ENCODE results near the gene OTUD3. TPM values are rescaled to one million over a fixed set of nuclear protein-coding genes. Genes with fewer than 3 reads are reported as not detected.

OTUD3 gene
- total RNA-seq, 1 experiment from 2014 or later: 15.1 TPM

DNA sequence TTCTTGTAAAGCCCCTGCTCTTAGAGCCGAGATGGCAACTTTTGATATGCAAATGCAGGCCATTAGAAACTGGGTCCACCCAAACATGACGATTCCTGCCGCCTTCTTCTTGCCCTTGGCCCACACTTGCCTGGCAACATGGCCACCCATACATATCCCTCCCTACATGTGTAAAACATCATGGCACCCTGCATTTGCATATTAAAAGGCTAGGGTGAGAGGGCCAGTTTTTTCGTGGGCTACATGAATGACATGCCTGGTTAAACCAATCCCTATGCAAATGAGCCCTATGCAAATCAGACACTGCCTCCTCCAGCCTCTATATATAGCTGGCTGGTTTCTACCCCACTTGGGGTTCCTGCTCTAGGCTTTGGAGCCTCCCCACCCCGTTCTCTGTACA lies 78.4 kb downstream of the OTUD3 start:
- no peaks in the 10 kb centered on the region for H3K36me3 ChIP-seq (ENCODE audit: control insufficient read depth, insufficient read depth, low read length)

More for the DNA sequence above, 78.4 kb downstream of the OTUD3 start:
- CTCF ChIA-PET: no interaction called here
- H3K4me1 Mint-ChIP-seq (ENCODE audit: low read depth, unreplicated experiment): no peaks in the 10 kb centered on the region
- H3K27ac Mint-ChIP-seq (ENCODE audit: unreplicated experiment): no peak overlapping the region
- POLR2A ChIA-PET: no interaction called here
- Histone ChIP-seq H3K4me1 (no peaks in the 10 kb centered on the region), H3K9me3 (no peaks in the 10 kb centered on the region), H3K4me3 (ENCODE audit: low read depth, low read length) (no peak overlapping the region), H3K27me3 (replicated peaks; ENCODE audit: control insufficient read depth, insufficient read depth, low read length) (no peaks in the 10 kb centered on the region)
- H3K9me3 Mint-ChIP-seq (ENCODE audit: unreplicated experiment): peaks cover 25% of the 10 kb centered on the region
- H3K36me3 Mint-ChIP-seq (ENCODE audit: insufficient read depth, unreplicated experiment): no peaks in the 10 kb centered on the region
- no peak for DNase-seq
- TF ChIP-seq CTCF (IDR thresholded peaks at IDR 0.05; ENCODE audit: insufficient read depth in 1 of 2, low read depth in 1 of 2, low read length in 1 of 2, severe bottlenecking in 1 of 2, unreplicated experiment in 1 of 2): no peak
- H3K27me3 Mint-ChIP-seq (ENCODE audit: insufficient read depth, unreplicated experiment): no peaks in the 10 kb centered on the region
- no peak overlapping the region for H3K4me3 Mint-ChIP-seq (ENCODE audit: unreplicated experiment)
- no TSS peak for BruUV-seq (replicated peaks)
- intact Hi-C loops (cut with micrococcal nuclease; ENCODE audit: unreplicated experiment): no loop called here

Other genes with a start within 250 kb of the OTUD3 start
- 23.0 and 24.0 TPM in 2 replicates for gene NBL1, start 238.1 kb upstream of the OTUD3 start, total RNA-seq (2022)
- not detected in 2 replicates for gene HTR6, start 217.5 kb upstream of the OTUD3 start, total RNA-seq (2022)
- gene TMCO4, start 82.5 kb upstream of the OTUD3 start, total RNA-seq (2022): 12.1 and 15.1 TPM in 2 replicates
- not detected in 2 replicates for gene RNF186, start 67.1 kb upstream of the OTUD3 start, total RNA-seq (2022)
- 0.41 TPM in 1 of 2 replicates, not detected in the other for gene PLA2G2E, start 41.2 kb downstream of the OTUD3 start, total RNA-seq (2022)
- gene PLA2G2A, start 97.2 kb downstream of the OTUD3 start, total RNA-seq (2022): 9.2 and 13.0 TPM in 2 replicates
- gene PLA2G5, start 187.8 kb downstream of the OTUD3 start, total RNA-seq (2022): not detected in 2 replicates
- gene PLA2G2D, start 237.1 kb downstream of the OTUD3 start, total RNA-seq (2022): not detected in 2 replicates

All from Caco-2 (cell line).